Thymus (tissue), 11 donors: Measurements from ENCODE around the gene PRKN. TPM values are rescaled to one million over a fixed set of nuclear protein-coding genes. Genes with fewer than 3 reads are reported as not detected.
"Not testable (repeated sequence)": the region's sequence is repeated elsewhere in the genome, so short reads cannot be mapped to it uniquely, and the experiment has no call there.

Experiments
- DNase-seq, 9 donors: peaks; one replicate each; pipeline ENCODE4 v3.0.0-alpha.2; 2013; ENCODE audit warnings: low spot score in 9 of 9, low read depth in 6 of 9, missing footprints in 1 of 9
- H3K27ac ChIP-seq, 2 donors: one replicate each; pipeline ENCODE4 v1.5.1; 2013; ENCODE audit warnings: control low read depth in 1 of 2, low read depth in 1 of 2, low read length in 1 of 2, mild to moderate bottlenecking in 1 of 2, moderate library complexity in 1 of 2
- H3K27me3 ChIP-seq, 2 donors: one replicate each; pipeline ENCODE4 v1.5.1; 2013; ENCODE audit warnings: low read length in 1 of 2; ENCODE audit not compliant: control insufficient read depth in 2 of 2, insufficient read depth in 1 of 2
- H3K36me3 ChIP-seq, 2 donors: one replicate each; pipeline ENCODE4 v1.5.1; 2013; ENCODE audit warnings: low read length in 1 of 2, mild to moderate bottlenecking in 1 of 2, moderate library complexity in 1 of 2; ENCODE audit not compliant: control insufficient read depth in 2 of 2, insufficient read depth in 2 of 2
- H3K4me1 ChIP-seq, 2 donors: one replicate each; pipeline ENCODE4 v1.5.1; 2013; ENCODE audit warnings: low read length in 2 of 2; ENCODE audit not compliant: control insufficient read depth in 2 of 2, insufficient read depth in 2 of 2
- H3K4me3 ChIP-seq, 2 donors: one replicate each; pipeline ENCODE4 v1.5.1; 2013; ENCODE audit warnings: low read length in 2 of 2, control low read depth in 1 of 2, mild to moderate bottlenecking in 1 of 2
- H3K9me3 ChIP-seq, 2 donors: one replicate each; pipeline ENCODE4 v1.5.1; 2013; ENCODE audit warnings: low read length in 1 of 2, mild to moderate bottlenecking in 1 of 2; ENCODE audit not compliant: control insufficient read depth in 2 of 2, insufficient read depth in 1 of 2
- WGBS: extraction: QIAGEN DNeasy Blood & Tissue Kit; methylation state at CpG from one replicate; pipeline ENCODE4 v1.1.7; 2013; 5-methylcytosine and 5-hydroxymethylcytosine counted together
- polyA plus RNA-seq: library from polyadenylated mRNA; stranded (reverse); fragments of 200-250 nt; gene quantifications from one replicate; pipeline ENCODE4 v1.2.3, GENCODE V29; 2013
- total RNA-seq: library from RNA; stranded (reverse); fragments of 120-200 nt; gene quantifications from one replicate; pipeline ENCODE4 v1.2.4, GENCODE V29; 2013
- donor health status: healthy.

The PRKN gene
- total and polyA plus RNA-seq, 2 donors: 0.48 to 0.71 TPM

- H3K4me1 ChIP-seq: no peaks in the 10 kb centered on the region
- 99% methylated on average over 3 of the region's 3 CpGs for WGBS
- H3K27me3 ChIP-seq: no peaks in the 10 kb centered on the region
- H3K9me3 ChIP-seq: no peaks in the 10 kb centered on the region
- H3K27ac ChIP-seq: no peak overlapping the region
- no peak for DNase-seq
- H3K36me3 ChIP-seq: no peaks in the 10 kb centered on the region
- H3K4me3 ChIP-seq: no peak overlapping the region
Measured at GRCh38 chr6:162688751-162689345, 38.7 kb downstream of the PRKN start.

DNA sequence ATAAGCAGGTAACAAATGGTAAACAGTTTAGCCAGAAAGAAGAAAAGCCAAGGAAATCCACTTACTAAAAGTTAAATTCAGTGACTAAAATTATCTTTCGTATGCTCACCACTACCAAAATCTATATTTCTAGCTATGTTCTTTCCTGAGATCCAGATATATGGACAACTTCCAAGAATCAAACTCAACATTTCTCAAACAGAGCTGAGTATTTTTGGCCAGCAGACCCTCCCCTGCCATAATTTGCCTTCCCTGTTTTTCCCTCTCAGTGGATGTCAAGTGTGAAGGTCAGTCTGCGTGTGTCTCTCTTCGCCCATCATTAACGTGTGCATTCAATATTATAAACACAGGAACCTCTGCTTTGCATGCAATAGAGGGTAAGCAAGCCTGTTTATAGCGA lies 42.0 kb downstream of the PRKN start:
- Histone ChIP-seq H3K9me3 (no peaks in the 10 kb centered on the region), H3K27ac (no peak overlapping the region), H3K27me3 (no peaks in the 10 kb centered on the region), H3K4me3 (no peak overlapping the region), H3K4me1 (no peaks in the 10 kb centered on the region), H3K36me3 (no peaks in the 10 kb centered on the region)
- WGBS: 95% methylated on average over 5 of the region's 5 CpGs
- no peak for DNase-seq

DNA sequence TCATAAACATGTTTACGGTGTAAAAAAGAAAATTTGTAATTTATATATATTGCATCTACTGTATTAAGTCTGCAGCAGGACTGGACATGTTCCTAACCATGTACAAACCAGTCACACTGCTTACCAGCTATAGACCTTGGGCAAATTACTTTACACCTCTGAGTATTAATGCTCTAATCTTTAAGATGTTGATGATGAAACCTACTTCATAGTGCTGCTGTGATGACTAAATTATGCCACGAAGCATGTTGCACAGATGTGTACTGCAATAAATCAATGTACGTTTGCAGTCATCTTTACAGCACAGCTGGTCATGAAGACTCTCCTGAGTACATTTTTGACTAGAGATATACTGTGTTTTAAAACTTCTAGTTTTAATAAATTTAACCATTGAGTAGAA lies 42.6 kb downstream of the PRKN start:
- no peak overlapping the region for H3K27ac ChIP-seq
- no peak overlapping the region for H3K4me3 ChIP-seq
- no peak for DNase-seq
- WGBS: 94% methylated on average over 3 of the region's 3 CpGs
- no peaks in the 10 kb centered on the region for H3K27me3 ChIP-seq
- H3K4me1 ChIP-seq: no peaks in the 10 kb centered on the region
- no peaks in the 10 kb centered on the region for H3K9me3 ChIP-seq
- H3K36me3 ChIP-seq: no peaks in the 10 kb centered on the region

DNA sequence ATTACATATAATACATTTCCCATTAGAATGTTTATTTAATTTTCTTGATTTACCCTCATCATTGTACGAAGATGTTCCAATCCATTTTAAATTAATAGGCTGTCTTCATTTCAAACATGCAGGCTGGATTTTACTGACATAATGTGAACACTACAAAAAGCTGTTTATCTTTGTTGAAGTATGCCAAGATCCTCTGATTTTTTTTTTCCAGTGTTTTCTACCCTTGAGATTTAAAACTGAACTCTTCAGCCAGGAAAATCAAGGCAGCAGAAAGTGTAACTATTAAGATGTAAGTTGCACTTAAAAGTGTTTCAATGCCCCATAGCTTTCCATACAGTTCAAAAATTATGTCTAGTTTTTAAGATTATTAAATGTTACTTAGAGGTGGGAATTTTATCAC lies 43.5 kb downstream of the PRKN start:
- H3K36me3 ChIP-seq: no peaks in the 10 kb centered on the region
- no peak overlapping the region for H3K4me3 ChIP-seq
- H3K9me3 ChIP-seq: no peaks in the 10 kb centered on the region
- DNase-seq: no peak
- WGBS: 92% methylated on average over 1 of the region's 1 CpG
- no peaks in the 10 kb centered on the region for H3K27me3 ChIP-seq
- no peak overlapping the region for H3K27ac ChIP-seq
- no peaks in the 10 kb centered on the region for H3K4me1 ChIP-seq

- 92% methylated on average over 4 of the region's 4 CpGs for WGBS
- DNase-seq: no peak
- Histone ChIP-seq H3K4me1 (no peaks in the 10 kb centered on the region), H3K4me3 (no peak overlapping the region), H3K27ac (no peak overlapping the region), H3K27me3 (no peaks in the 10 kb centered on the region), H3K9me3 (no peaks in the 10 kb centered on the region), H3K36me3 (no peaks in the 10 kb centered on the region)
Measured at GRCh38 chr6:162683135-162683534, 44.4 kb downstream of the PRKN start.

- no peaks in the 10 kb centered on the region for H3K27me3 ChIP-seq
- 84% methylated on average over 1 of the region's 1 CpG for WGBS
- DNase-seq: no peak
- H3K9me3 ChIP-seq: no peaks in the 10 kb centered on the region
- H3K27ac ChIP-seq: no peak overlapping the region
- H3K36me3 ChIP-seq: no peaks in the 10 kb centered on the region
- H3K4me1 ChIP-seq: no peaks in the 10 kb centered on the region
- no peak overlapping the region for H3K4me3 ChIP-seq
Measured at GRCh38 chr6:162681447-162681846, 46.1 kb downstream of the PRKN start.

- no peaks in the 10 kb centered on the region for H3K27me3 ChIP-seq
- H3K9me3 ChIP-seq: no peaks in the 10 kb centered on the region
- no peaks in the 10 kb centered on the region for H3K4me1 ChIP-seq
- H3K27ac ChIP-seq: no peak overlapping the region
- H3K36me3 ChIP-seq: no peaks in the 10 kb centered on the region
- no peak overlapping the region for H3K4me3 ChIP-seq
- 90% methylated on average over 4 of the region's 4 CpGs for WGBS
- DNase-seq: no peak
Measured at GRCh38 chr6:162680871-162681270, 46.7 kb downstream of the PRKN start.

DNA sequence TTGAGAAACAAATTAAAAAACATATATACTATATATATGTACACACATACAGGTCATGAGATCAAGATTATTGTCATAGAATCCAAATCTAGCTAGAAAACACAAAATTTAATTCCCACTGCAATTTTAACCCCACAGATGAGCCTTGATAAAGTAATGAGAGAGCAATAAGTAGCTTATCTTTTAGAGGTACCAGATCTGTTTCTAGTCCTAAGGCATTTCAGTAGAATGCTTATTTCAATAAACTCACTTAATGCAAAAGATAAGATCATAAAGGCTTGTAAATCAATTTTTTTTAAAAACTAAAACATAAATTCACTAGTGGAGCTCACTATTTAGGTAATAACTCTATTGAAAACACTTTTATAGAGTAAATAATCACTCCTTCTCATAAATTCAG lies 47.2 kb downstream of the PRKN start:
- no peak for DNase-seq
- H3K36me3 ChIP-seq: no peaks in the 10 kb centered on the region
- H3K27me3 ChIP-seq: no peaks in the 10 kb centered on the region
- no peaks in the 10 kb centered on the region for H3K4me1 ChIP-seq
- H3K4me3 ChIP-seq: no peak overlapping the region
- no peaks in the 10 kb centered on the region for H3K9me3 ChIP-seq
- H3K27ac ChIP-seq: no peak overlapping the region

DNA sequence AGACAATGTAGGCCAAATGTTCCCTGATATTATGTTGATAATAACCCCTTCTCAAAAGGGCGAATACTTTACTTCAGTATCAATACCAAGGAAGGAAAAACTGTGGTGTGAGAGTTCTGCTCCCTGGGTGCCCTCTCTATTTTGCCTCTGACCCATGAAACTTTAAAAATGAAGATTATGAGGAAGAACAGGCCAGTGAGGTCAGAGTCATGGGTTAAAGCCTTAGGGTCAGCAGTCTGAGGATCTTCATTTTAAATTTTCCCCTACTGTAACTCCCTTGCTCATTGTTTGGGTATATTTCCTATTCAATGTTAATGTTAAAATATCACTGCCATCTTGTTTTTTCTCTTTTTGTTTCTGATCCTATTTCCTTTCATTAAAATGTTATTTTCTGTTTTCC lies 47.9 kb downstream of the PRKN start:
- WGBS: 92% methylated on average over 1 of the region's 1 CpG
- Histone ChIP-seq H3K27me3 (no peaks in the 10 kb centered on the region), H3K4me1 (no peaks in the 10 kb centered on the region), H3K9me3 (no peaks in the 10 kb centered on the region), H3K4me3 (no peak overlapping the region), H3K27ac (no peak overlapping the region), H3K36me3 (no peaks in the 10 kb centered on the region)
- DNase-seq: no peak

DNA sequence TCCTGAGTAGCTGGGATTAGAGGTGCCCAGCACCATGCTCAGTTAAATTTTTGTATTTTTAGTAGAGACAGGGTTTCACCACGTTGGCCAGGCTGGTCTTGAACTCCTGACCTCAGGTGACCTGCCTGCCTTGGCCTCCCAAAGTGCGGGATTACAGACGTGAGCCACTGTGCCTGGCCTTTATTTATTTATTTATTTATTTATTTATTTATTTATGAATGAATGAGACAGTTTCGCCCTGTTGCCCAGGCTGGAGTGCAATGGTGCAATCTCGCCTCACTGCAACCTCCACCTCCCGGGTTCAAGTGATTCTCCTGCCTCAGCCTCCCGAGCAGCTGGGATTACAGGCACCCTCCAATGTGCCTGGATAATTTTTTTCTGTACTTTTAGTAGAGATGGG lies 48.7 kb downstream of the PRKN start:
- 95% methylated on average over 7 of the region's 7 CpGs for WGBS
- not testable (repeated sequence) for H3K4me3 ChIP-seq, H3K36me3 ChIP-seq, H3K4me1 ChIP-seq, H3K27me3 ChIP-seq, DNase-seq, H3K9me3 ChIP-seq, H3K27ac ChIP-seq
